Measurements from ENCODE around the gene CBLC.
A peak's percentile ranks its signal among the peaks of the same experiment; 100 is the strongest.

The CBLC gene

GRCh38 chr19:44746946-44747738 is 30.5 kb upstream of the CBLC start:
- DNase-seq, result peak; percentile 54

- DNase-seq, result peak; percentile 49
Measured at GRCh38 chr19:44747739-44748425, 29.8 kb upstream of the CBLC start.

- DNase-seq, result peak; percentile 42
Measured at GRCh38 chr19:44748426-44749254, 29.1 kb upstream of the CBLC start, which contains the start of gene BCL3. BCL3 (plus strand) TSS chr19:44748708; CDS start chr19:44748791, 83 bp downstream.

GRCh38 chr19:44749292-44749691 is 28.4 kb upstream of the CBLC start:
- no peak for DNase-seq

GRCh38 chr19:44749994-44750393 is 27.7 kb upstream of the CBLC start:
- DNase-seq, result no peak

GRCh38 chr19:44752123-44752815 is 25.4 kb upstream of the CBLC start:
- no peak for DNase-seq

GRCh38 chr19:44752816-44753625 is 24.7 kb upstream of the CBLC start:
- DNase-seq, result peak; percentile 93

- DNase-seq, result no peak
Measured at GRCh38 chr19:44753626-44753931, 24.1 kb upstream of the CBLC start.

GRCh38 chr19:44753932-44754749 is 23.5 kb upstream of the CBLC start:
- DNase-seq, result peak; percentile 81

- no peak for DNase-seq
Measured at GRCh38 chr19:44754750-44755080, 23.0 kb upstream of the CBLC start.

- DNase-seq, result no peak
Measured at GRCh38 chr19:44755219-44755618, 22.5 kb upstream of the CBLC start.

GRCh38 chr19:44756089-44756562 is 21.6 kb upstream of the CBLC start:
- DNase-seq, result no peak

- DNase-seq, result no peak
Measured at GRCh38 chr19:44757057-44757734, 20.5 kb upstream of the CBLC start.

- no peak for DNase-seq
Measured at GRCh38 chr19:44757735-44758505, 19.8 kb upstream of the CBLC start.

GRCh38 chr19:44758596-44758995 is 19.1 kb upstream of the CBLC start:
- DNase-seq, result no peak

GRCh38 chr19:44759083-44759804 is 18.4 kb upstream of the CBLC start:
- DNase-seq, result no peak

- no peak for DNase-seq
Measured at GRCh38 chr19:44762038-44762437, 15.7 kb upstream of the CBLC start.

GRCh38 chr19:44765033-44765948 is 12.4 kb upstream of the CBLC start:
- no peak for DNase-seq

All from NCI-H510A treated with DMSO at 0.1 percent for 48 hours (cell line).